Measurements from ENCODE around the gene COL5A2. TPM values are rescaled to one million over a fixed set of nuclear protein-coding genes. Genes with fewer than 3 reads are reported as not detected.

COL5A2 gene
- total and polyA plus RNA-seq, 10 of the 15 experiments (the other 5 are each of a cell fraction or from before 2014, with no cell fraction given), result 0.04 to 0.85 (median 0.39) TPM

DNA sequence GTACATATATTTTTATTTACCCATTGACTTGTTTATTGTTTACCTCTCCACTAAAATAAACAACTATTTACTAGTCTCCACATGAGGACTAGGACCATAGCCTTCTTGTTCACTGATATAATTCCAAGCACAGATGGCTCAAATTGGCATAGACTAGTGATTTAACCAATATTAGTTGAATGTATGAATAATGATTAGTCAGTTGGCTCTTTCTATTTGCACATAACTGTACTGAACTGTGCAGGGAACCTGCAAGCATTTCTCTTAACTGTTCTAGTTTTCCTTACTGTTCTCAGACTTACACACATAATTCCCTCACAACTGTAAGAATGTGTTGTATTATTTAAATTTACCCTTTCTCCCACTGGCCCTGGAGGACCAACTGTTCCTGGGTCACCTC is 113.5 kb downstream of the COL5A2 start:
- BruUV-seq (replicated peaks), result no TSS peak
- POLR2A ChIA-PET, result no interaction called here
- H2AFZ ChIP-seq (ENCODE audit: control insufficient read depth, low read depth, low read length), result no peak overlapping the region
- H3K4me1 ChIP-seq (ENCODE audit: control insufficient read depth, insufficient read depth, low read length), result no peaks in the 10 kb centered on the region
- CTCF ChIA-PET, result interaction anchor here (1.2 kb wide), 1 partner anchor 73 kb away, joined by 3 read pairs; no protein-coding TSS in a partner anchor
- no peak overlapping the region for H3K4me2 ChIP-seq (ENCODE audit: control insufficient read depth, insufficient read depth)
- FAIRE-seq (no peak), ATAC-seq (no peak), DNase-seq (ENCODE audit: low read depth, low spot score) (no peak)
- H3K27ac ChIP-seq (ENCODE audit: control insufficient read depth, insufficient read depth), result no peak overlapping the region
- no peaks in the 10 kb centered on the region for H3K27me3 ChIP-seq (replicated peaks in 1 of 2; ENCODE audit: control insufficient read depth in 2 of 2, insufficient read depth in 2 of 2, low read length in 1 of 2)
- TF ChIP-seq IRF4 (IDR thresholded peaks at IDR 0.05; ENCODE audit: low read depth, low read length), result no peak
- TF ChIP-seq, protein P1, sequence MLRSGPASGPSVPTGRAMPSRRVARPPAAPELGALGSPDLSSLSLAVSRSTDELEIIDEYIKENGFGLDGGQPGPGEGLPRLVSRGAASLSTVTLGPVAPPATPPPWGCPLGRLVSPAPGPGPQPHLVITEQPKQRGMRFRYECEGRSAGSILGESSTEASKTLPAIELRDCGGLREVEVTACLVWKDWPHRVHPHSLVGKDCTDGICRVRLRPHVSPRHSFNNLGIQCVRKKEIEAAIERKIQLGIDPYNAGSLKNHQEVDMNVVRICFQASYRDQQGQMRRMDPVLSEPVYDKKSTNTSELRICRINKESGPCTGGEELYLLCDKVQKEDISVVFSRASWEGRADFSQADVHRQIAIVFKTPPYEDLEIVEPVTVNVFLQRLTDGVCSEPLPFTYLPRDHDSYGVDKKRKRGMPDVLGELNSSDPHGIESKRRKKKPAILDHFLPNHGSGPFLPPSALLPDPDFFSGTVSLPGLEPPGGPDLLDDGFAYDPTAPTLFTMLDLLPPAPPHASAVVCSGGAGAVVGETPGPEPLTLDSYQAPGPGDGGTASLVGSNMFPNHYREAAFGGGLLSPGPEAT (IDR thresholded peaks at IDR 0.05; ENCODE audit: low read depth), result no peak
- TF ChIP-seq GATAD2B (conservative IDR thresholded peaks at IDR 0.05; ENCODE audit: low read depth), result no peak
- no peaks in the 10 kb centered on the region for H3K9me3 ChIP-seq (replicated peaks; ENCODE audit: control insufficient read depth, insufficient read depth, low read length)
- H3K36me3 ChIP-seq (ENCODE audit: control insufficient read depth in 2 of 2, insufficient read depth in 2 of 2, low read length in 1 of 2), result no peaks in the 10 kb centered on the region
- intact Hi-C loops (cut with micrococcal nuclease; ENCODE audit: unreplicated experiment) (no loop called here), in situ Hi-C loops (cut with MboI) (no loop called here)
- H4K20me1 ChIP-seq (ENCODE audit: control insufficient read depth, insufficient read depth), result no peaks in the 10 kb centered on the region
- RAD21 ChIA-PET (ENCODE audit: unreplicated experiment), result no interaction called here
- no peaks in the 10 kb centered on the region for H3K79me2 ChIP-seq (ENCODE audit: control insufficient read depth, insufficient read depth, low read length)
- SMC1A ChIA-PET (ENCODE audit: uncharacterized antibody, unreplicated experiment), result no interaction called here
- no peak overlapping the region for H3K4me3 ChIP-seq
- H3K9ac ChIP-seq (ENCODE audit: control insufficient read depth, insufficient read depth, low read length), result no peak overlapping the region

DNA sequence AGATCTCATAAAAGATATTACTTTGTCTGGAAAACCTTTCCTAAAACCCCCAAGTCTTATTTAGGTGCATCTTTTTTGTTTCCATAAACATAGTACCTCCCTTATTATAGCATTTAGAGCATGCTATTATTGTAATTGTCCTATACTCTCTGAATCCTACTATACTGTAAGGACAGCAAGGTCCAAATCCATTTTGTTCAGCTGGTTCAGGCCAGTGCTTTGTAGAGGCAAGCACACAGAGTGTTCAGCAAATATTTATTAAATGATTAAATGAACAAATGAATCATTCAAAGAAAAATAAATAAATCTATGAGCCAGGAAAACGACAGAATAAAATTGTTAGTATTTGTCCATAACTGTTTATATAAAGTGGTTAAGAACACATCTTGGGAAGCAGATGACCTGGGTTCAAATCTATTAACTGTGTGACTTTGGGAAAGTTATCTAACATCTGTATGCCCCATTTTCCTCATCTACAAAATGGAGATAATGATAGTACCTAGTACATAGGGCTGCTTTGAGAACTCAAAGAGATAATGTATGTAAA is 119.4 kb downstream of the COL5A2 start:
- TF ChIP-seq, protein P2, sequence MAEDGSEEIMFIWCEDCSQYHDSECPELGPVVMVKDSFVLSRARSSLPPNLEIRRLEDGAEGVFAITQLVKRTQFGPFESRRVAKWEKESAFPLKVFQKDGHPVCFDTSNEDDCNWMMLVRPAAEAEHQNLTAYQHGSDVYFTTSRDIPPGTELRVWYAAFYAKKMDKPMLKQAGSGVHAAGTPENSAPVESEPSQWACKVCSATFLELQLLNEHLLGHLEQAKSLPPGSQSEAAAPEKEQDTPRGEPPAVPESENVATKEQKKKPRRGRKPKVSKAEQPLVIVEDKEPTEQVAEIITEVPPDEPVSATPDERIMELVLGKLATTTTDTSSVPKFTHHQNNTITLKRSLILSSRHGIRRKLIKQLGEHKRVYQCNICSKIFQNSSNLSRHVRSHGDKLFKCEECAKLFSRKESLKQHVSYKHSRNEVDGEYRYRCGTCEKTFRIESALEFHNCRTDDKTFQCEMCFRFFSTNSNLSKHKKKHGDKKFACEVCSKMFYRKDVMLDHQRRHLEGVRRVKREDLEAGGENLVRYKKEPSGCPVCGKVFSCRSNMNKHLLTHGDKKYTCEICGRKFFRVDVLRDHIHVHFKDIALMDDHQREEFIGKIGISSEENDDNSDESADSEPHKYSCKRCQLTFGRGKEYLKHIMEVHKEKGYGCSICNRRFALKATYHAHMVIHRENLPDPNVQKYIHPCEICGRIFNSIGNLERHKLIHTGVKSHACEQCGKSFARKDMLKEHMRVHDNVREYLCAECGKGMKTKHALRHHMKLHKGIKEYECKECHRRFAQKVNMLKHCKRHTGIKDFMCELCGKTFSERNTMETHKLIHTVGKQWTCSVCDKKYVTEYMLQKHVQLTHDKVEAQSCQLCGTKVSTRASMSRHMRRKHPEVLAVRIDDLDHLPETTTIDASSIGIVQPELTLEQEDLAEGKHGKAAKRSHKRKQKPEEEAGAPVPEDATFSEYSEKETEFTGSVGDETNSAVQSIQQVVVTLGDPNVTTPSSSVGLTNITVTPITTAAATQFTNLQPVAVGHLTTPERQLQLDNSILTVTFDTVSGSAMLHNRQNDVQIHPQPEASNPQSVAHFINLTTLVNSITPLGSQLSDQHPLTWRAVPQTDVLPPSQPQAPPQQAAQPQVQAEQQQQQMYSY (CRISPR knock-in tag; IDR thresholded peaks at IDR 0.05), result no peak
- TF ChIP-seq, protein P3, sequence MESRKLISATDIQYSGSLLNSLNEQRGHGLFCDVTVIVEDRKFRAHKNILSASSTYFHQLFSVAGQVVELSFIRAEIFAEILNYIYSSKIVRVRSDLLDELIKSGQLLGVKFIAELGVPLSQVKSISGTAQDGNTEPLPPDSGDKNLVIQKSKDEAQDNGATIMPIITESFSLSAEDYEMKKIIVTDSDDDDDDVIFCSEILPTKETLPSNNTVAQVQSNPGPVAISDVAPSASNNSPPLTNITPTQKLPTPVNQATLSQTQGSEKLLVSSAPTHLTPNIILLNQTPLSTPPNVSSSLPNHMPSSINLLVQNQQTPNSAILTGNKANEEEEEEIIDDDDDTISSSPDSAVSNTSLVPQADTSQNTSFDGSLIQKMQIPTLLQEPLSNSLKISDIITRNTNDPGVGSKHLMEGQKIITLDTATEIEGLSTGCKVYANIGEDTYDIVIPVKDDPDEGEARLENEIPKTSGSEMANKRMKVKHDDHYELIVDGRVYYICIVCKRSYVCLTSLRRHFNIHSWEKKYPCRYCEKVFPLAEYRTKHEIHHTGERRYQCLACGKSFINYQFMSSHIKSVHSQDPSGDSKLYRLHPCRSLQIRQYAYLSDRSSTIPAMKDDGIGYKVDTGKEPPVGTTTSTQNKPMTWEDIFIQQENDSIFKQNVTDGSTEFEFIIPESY (IDR thresholded peaks at IDR 0.05), result no peak
- TF ChIP-seq MEF2B (IDR thresholded peaks at IDR 0.05; ENCODE audit: partially characterized antibody, poor library complexity, severe bottlenecking) (no peak), WRNIP1 (IDR thresholded peaks at IDR 0.05; ENCODE audit: borderline replicate concordance, low read depth, low read length) (no peak), NFYB (IDR thresholded peaks at IDR 0.05; ENCODE audit: insufficient read depth, low read depth, low read length) (no peak)
- TF ChIP-seq, protein P4, sequence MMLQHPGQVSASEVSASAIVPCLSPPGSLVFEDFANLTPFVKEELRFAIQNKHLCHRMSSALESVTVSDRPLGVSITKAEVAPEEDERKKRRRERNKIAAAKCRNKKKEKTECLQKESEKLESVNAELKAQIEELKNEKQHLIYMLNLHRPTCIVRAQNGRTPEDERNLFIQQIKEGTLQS (IDR thresholded peaks at IDR 0.05; ENCODE audit: borderline replicate concordance, extremely low read depth, low read depth, low read length), result no peak
- no peak overlapping the region for H3K4me3 ChIP-seq
- intact Hi-C loops (cut with micrococcal nuclease; ENCODE audit: unreplicated experiment), result no loop called here
- SMC1A ChIA-PET (ENCODE audit: uncharacterized antibody, unreplicated experiment), result no interaction called here
- POLR2A ChIA-PET, result no interaction called here
- BruUV-seq (replicated peaks), result no TSS peak
- H4K20me1 ChIP-seq (ENCODE audit: control insufficient read depth, insufficient read depth), result no peaks in the 10 kb centered on the region
- no peak overlapping the region for H3K27ac ChIP-seq (ENCODE audit: control insufficient read depth, insufficient read depth)
- no peaks in the 10 kb centered on the region for H3K4me1 ChIP-seq (ENCODE audit: control insufficient read depth, insufficient read depth, low read length)
- no peak for ATAC-seq
- FAIRE-seq, result no peak
- in situ Hi-C loops (cut with MboI), result no loop called here
- RAD21 ChIA-PET (ENCODE audit: unreplicated experiment), result no interaction called here
- no peaks in the 10 kb centered on the region for H3K27me3 ChIP-seq (replicated peaks in 1 of 2; ENCODE audit: control insufficient read depth in 2 of 2, insufficient read depth in 2 of 2, low read length in 1 of 2)
- H3K4me2 ChIP-seq (ENCODE audit: control insufficient read depth, insufficient read depth), result no peak overlapping the region
- H2AFZ ChIP-seq (ENCODE audit: control insufficient read depth, low read depth, low read length), result no peak overlapping the region
- DNase-seq (ENCODE audit: low read depth, low spot score), result no peak
- CTCF ChIA-PET, result no interaction called here
- no peaks in the 10 kb centered on the region for H3K36me3 ChIP-seq (ENCODE audit: control insufficient read depth in 2 of 2, insufficient read depth in 2 of 2, low read length in 1 of 2)
- H3K79me2 ChIP-seq (ENCODE audit: control insufficient read depth, insufficient read depth, low read length), result no peaks in the 10 kb centered on the region
- H3K9ac ChIP-seq (ENCODE audit: control insufficient read depth, insufficient read depth, low read length), result no peak overlapping the region
- no peaks in the 10 kb centered on the region for H3K9me3 ChIP-seq (replicated peaks; ENCODE audit: control insufficient read depth, insufficient read depth, low read length)
- WGBS (ENCODE audit: insufficient coverage, insufficient replicate concordance, low lambda C conversion rate, missing lambda C conversion rate), result 0% methylated on average over 1 of the region's 1 CpG

Data from GM12878 (cell line).